SW 1271 (cell line): Measurements from ENCODE around the gene MUC5AC.
"Not testable (repeated sequence)": the region's sequence is repeated elsewhere in the genome, so short reads cannot be mapped to it uniquely, and the experiment has no call there.

Source experiments
- DNase-seq, 2 experiments: peaks; one replicate each; lab custom pipeline; 2025; lab: John Stamatoyannopoulos, UW

MUC5AC gene

DNA sequence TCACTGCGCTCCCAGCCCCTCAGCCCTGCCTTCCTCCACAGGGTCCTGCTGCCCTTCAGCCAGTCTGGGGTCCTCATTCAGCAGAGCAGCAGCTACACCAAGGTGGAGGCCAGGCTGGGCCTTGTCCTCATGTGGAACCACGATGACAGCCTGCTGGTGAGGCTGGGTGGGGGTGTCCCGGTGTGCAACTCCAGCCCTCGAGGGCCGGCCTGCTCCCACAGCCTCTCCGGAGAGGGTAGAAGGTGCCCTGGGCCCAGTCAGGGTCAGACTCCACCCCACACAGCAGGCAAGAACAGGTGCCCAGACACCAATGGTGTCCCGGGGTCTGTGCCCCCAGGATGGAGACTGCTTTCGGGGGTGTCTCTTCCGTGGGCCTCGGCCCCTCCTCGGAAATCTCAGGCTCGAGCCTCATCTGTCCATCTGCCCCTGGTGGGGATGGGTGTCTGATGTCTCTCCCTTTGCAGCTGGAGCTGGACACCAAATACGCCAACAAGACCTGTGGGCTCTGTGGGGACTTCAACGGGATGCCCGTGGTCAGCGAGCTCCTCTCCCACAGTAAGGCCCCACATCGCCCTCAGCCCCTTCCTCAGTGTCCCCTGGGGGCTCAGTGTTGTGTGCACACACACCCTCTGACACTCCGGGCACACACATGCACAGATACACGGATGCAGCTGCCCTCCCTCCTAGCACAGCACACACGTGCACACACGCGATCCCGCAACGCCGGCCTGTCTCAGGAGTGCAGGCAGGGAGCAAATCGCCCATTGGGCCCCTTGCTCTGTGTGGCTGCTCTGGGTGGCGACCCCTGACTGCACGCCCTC, 4.9 kb downstream of the MUC5AC start:
- no peak for DNase-seq

DNA sequence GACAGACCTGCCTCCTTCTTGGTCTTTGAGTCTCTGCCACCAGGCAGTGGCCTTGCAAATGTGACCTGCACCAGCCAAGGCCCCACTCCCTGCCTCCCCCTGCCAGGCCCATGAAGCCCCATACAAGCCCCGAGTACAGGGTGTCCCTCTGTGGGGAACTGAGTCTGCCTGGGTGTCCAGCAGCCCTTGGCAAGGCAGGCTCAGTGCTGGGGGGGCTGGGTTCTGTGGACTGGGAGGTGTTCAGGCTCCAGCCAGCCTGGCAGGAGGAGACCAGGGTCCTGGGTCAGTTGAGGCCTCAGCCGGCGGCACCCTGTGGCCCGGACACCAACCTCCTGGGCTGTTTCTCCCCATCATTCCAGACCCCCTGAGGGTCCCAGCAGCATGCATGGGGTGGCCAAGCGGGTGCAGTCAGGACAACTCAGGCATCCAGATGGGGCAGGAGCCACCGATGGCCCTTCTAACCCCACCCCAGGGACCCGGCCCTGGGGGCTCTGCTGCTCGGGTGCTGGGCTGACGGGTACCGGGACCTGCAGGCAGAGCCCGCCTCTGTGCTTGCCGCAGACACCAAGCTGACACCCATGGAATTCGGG, 5.7 kb downstream of the MUC5AC start:
- DNase-seq, result no peak

DNA sequence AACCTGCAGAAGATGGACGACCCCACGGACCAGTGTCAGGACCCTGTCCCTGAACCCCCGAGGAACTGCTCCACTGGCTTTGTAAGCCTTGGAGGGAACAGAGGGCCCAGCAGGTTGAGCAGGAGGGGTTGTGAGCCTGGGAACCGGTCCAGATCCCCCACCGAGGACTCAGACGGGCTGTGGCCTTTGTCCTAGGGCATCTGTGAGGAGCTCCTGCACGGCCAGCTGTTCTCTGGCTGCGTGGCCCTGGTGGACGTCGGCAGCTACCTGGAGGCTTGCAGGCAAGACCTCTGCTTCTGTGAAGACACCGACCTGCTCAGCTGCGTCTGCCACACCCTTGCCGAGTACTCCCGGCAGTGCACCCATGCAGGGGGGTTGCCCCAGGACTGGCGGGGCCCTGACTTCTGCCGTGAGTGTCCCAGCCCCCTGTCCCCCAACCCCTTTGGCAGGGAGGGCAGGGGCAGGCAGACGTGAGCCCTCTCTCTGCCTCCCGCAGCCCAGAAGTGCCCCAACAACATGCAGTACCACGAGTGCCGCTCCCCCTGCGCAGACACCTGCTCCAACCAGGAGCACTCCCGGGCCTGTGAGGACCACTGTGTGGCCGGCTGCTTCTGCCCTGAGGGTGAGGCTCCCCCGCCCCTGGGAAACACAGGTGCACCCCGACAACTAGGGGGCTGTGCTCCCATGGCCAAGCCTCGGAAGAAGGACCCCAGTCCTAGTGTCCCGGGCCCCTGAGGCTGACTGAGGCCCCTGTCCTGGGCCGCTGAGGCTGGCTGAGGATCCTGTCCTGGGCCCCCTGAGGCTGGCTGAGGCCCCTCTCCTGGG, 6.4 kb downstream of the MUC5AC start:
- no peak for DNase-seq

DNA sequence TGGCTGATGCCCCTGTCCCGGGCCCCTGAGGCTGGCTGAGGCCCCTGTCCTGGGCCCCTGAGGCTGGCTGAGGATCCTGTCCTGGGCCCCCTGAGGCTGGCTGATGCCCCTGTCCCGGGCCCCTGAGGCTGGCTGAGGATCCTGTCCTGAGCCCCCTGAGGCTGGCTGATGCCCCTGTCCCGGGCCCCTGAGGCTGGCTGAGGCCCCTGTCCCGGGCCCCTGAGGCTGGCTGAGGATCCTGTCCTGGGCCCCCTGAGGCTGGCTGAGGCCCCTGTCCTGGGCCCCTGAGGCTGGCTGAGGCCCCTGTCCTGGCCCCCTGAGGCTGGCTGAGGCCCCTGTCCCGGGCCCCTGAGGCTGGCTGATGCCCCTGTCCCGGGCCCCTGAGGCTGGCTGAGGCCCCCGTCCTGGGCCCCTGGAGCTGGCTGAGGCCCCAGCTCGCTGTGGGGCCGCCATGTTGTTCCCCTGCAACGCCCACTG, 7.1 kb downstream of the MUC5AC start:
- not testable (repeated sequence) for DNase-seq

- no peak for DNase-seq
These were observed 7.7 kb downstream of the MUC5AC start for GRCh38 chr11:1165256-1166041.

GRCh38 chr11:1167256-1167655, 9.5 kb downstream of the MUC5AC start:
- DNase-seq, result no peak

GRCh38 chr11:1167751-1168231, 10.0 kb downstream of the MUC5AC start:
- DNase-seq, result no peak

DNA sequence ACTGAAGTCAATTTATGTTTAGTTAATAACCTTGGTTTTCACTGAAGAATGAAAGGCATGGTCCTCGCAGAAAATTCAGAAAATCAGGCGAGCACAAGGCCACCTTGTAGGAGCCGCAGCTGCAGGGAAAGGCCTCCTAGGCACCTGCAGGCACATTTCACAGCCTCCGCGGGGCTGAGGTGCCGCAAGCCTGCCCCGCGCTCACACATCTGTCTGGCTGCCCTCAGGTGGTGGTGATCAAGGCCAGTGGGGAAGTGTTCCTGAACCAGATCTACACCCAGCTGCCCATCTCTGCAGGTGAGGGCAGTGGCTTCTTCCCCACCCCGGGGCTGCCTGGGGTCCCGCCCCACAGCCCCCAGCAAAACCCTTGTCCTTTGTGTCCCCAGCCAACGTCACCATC, 10.5 kb downstream of the MUC5AC start:
- DNase-seq, result no peak

- no peak for DNase-seq
These were observed 11.0 kb downstream of the MUC5AC start for GRCh38 chr11:1168721-1169161.

- no peak for DNase-seq
These were observed 13.7 kb downstream of the MUC5AC start for GRCh38 chr11:1171223-1171984.

DNA sequence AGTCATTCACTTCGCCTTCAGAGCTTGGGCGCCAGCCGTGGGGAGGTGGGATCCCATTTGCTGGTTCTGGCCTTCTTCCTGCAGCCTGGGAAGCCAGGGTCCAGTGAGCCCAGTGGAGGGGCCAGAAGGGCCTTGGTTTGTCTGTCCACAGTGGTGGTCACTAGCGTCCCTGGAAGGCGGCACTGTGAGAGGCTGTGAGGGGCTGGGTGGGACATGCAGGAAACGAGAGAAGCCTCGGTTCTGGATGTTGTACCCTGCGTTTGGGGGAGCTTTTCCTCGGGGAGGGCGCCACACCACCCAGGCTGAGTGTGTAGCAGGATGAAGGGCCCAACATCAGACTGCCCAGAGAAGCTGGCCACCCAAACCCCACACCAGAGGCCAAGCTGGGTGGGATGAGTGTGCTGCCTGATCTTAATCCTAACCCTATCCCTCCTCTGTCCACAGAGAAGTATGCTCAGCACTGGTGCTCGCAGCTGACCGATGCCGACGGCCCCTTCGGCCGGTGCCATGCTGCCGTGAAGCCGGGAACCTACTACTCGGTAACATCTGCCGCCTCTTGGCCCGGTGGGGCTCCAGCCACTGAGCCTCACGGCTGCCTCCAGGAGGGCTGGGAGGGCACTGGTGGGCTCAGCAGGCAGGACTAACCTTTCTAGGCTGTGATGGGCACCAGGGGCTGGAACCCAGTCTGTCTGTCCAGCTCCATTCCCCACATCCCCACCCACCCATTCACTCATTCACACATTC, 14.4 kb downstream of the MUC5AC start:
- no peak for DNase-seq

- DNase-seq, result no peak
These were observed 15.0 kb downstream of the MUC5AC start for GRCh38 chr11:1172729-1173117.

GRCh38 chr11:1173396-1173795, 15.6 kb downstream of the MUC5AC start:
- DNase-seq, result not testable (repeated sequence)

DNA sequence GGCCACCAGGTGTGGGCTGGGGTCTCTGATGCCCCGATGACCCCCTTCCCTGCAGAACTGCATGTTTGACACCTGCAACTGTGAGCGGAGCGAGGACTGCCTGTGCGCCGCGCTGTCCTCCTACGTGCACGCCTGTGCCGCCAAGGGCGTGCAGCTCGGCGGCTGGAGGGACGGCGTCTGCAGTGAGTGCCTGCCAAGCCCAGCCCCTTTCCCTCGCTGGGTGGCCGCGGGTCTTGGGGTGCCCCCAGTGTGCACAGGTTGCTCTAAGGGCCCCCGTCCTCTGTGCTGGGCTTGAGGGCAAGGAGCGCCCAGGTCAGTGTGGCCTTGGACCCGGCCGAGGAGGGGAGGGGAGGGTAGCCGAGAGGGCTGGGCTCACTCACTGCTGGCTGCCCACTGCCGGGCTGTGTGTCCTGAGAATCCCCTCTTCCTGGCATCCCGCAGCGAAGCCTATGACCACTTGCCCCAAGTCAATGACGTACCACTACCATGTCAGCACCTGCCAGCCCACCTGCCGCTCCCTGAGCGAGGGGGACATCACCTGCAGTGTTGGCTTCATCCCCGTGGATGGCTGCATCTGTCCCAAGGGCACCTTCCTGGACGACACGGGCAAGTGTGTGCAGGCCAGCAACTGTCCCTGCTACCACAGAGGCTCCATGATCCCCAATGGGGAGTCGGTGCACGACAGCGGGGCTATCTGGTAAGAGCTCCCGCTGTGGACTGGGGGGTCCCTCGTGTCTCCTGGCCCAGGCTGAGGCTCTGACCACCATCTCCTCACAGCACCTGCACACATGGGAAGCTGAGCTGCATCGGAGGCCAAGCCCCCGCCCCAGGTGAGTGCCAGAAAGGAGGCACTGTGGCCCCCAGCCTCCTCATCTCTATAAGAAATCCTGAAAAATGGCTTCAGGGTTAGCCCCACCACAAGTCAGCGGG, 17.0 kb downstream of the MUC5AC start:
- DNase-seq, result no peak

- no peak for DNase-seq
These were observed 17.9 kb downstream of the MUC5AC start for GRCh38 chr11:1175461-1176223.

GRCh38 chr11:1176224-1177019, 18.7 kb downstream of the MUC5AC start:
- no peak for DNase-seq

DNA sequence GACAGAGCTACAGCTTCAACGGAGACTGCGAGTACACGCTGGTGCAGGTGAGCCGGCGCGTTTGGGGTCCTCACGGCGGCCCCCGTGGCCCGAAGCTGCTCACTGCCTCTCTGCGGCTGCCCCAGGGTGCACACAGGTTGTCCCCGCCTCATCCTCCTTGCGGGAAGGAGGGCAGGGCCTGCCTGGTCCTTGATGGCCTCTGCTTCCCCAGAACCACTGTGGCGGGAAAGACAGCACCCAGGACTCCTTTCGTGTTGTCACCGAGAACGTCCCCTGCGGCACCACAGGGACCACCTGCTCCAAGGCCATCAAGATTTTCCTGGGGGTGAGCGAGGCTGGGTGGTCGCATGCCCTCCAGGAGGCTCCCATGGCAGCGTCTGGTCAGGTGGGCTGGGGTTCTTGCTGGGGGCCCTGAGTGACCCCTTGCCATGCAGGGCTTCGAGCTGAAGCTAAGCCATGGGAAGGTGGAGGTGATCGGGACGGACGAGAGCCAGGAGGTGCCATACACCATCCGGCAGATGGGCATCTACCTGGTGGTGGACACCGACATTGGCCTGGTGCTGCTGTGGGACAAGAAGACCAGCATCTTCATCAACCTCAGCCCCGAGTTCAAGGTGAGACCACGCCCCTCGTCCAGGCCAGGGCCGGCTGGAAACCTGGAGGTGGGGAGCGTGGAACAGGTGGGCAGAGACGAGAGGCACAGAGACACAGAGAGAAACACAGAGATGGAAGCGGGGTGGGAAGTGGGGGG, 19.4 kb downstream of the MUC5AC start:
- DNase-seq, result no peak
